NCI-H187 treated with DMSO at 0.1 percent for 48 hours (cell line): ENCODE data around the gene UQCRHL.

Experiments
- DNase-seq: peaks from one replicate; lab custom pipeline; 2025; lab: John Stamatoyannopoulos, UW

The UQCRHL gene

DNA sequence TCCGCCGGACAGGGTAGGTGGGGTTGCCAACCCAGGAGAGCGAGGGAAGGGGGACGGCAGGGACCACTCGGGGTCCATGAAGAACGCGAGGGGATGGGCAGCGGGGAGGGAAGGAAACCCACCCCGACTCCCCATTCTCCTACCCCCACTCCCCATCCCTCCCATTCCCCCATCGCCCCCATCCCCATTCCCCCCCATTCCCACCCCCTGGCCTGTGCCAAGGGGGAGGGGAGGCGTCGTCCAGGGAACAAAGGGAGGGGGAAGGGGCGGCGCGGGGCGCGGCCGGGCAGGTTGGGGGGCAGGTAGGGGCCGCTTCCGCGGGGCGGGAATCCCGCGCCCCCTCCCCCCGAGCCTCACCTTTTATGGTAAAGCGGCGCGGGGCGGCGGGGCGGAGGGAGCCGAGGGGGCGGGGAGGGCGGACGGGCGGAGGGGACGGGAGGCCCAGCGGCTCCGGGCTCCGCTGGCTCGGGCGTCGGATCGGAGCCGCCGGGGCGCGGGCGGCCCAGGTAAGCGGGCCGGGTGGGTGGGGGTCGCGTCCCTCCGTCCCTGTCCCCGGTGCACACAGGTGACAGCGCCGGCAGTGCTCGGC, 49.0 kb downstream of the UQCRHL start, which contains the start of gene FBLIM1:
TSS of gene FBLIM1 (plus strand) at position 453 of the 589 bp plus-strand sequence. CDS start 6,189 bp downstream, outside the sequence.
- no peak for DNase-seq

DNA sequence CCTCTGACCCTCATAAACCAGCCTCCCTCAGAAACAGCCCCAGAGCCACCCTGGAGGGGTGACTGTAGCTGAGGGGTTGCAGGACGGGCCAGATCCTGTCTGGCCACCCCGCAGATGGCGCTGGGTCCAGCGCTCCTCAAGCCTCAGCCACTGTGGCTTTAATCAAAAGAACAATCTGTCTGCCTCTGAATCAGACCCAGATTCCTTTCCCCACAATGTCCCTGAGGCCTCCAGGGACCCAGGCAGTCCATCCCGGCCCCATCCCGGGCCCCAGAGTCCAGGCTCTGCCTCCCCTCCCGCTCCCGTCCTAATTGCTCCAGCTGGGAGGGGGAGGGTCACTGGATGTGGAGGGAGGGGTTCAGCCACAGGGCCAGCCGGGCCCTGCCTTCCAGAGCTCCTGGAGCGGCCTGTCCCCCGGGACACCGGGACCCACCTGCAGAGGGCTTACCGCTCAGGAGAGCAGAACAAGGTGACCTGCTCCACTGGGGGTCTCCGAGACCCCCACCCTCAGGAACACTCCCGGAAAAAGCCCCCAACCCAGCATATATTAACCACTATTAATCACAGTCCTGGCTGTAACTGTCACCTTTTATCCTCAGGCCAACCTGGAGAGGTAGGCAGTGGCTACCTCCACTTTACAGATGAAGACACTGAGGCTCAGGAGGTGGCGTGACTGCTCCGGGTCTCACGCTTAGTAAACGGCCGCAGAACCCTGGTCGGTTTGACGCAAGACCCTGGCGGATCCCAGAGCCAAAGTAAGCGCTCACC, 49.7 kb downstream of the UQCRHL start:
- no peak for DNase-seq
